HepG2 (cell line): ENCODE measurements around the gene SPTBN4. TPM values are rescaled to one million over a fixed set of nuclear protein-coding genes. Genes with fewer than 3 reads are reported as not detected.
A peak's percentile ranks its signal among the peaks of the same experiment; 100 is the strongest.

ENCODE experiments used
- ARNT2 ChIP-seq: sonication (generic); formaldehyde crosslinking; IDR thresholded peaks from 2 replicates; pipeline ENCODE4 v1.8.0; 2022; ENCODE audit warnings: mild to moderate bottlenecking, low read depth, missing genetic modification reagents, moderate library complexity
- ATF2 ChIP-seq: sonication (generic); formaldehyde crosslinking; IDR thresholded peaks from 2 replicates; pipeline ENCODE4 v1.4.0; 2020; ENCODE audit warnings: missing genetic modification reagents
- HDAC1 ChIP-seq: sonication (generic); formaldehyde crosslinking; IDR thresholded peaks from 2 replicates; pipeline ENCODE4 v1.5.1; 2020; ENCODE audit warnings: mild to moderate bottlenecking, missing genetic modification reagents
- HMG20B ChIP-seq: conservative IDR thresholded peaks from 2 replicates; pipeline ENCODE4 v1.6.1; 2016; ENCODE audit warnings: missing genetic modification reagents, missing compliant biosample characterization
- HNRNPH1 ChIP-seq: fragments of 200-400 bp; formaldehyde crosslinking; optimal IDR thresholded peaks from 2 replicates; pipeline ENCODE3; 2017; ENCODE audit warnings: mild to moderate bottlenecking, low read depth, low read length
- ISL2 ChIP-seq: sonication (generic); formaldehyde crosslinking; IDR thresholded peaks from 2 replicates; pipeline ENCODE4 v1.5.0; 2020; ENCODE audit warnings: missing genetic modification reagents
- MYC ChIP-seq: sonication (generic); formaldehyde crosslinking; IDR thresholded peaks from 2 replicates; pipeline ENCODE4 v1.9.0; 2021; ENCODE audit warnings: missing genetic modification reagents, borderline replicate concordance
- MYPOP ChIP-seq: sonication (generic); formaldehyde crosslinking; IDR thresholded peaks from 2 replicates; pipeline ENCODE4 v1.8.1; 2023; ENCODE audit warnings: mild to moderate bottlenecking, moderate library complexity, missing genetic modification reagents
- RXRB ChIP-seq: IDR thresholded peaks from 2 replicates; pipeline ENCODE4 v1.6.1; 2016; ENCODE audit warnings: borderline replicate concordance, missing genetic modification reagents, missing compliant biosample characterization
- SIX4 ChIP-seq: sonication (generic); formaldehyde crosslinking; IDR thresholded peaks from 2 replicates; pipeline ENCODE4 v1.4.0; 2020; ENCODE audit warnings: missing genetic modification reagents
- SNAPC5 ChIP-seq: sonication (generic); formaldehyde crosslinking; IDR thresholded peaks from 2 replicates; pipeline ENCODE4 v1.8.1; 2023; ENCODE audit warnings: mild to moderate bottlenecking, missing genetic modification reagents, borderline replicate concordance
- TCF12 ChIP-seq, 2 experiments: fragments of 450-650 bp in 1 of 2; sonication (generic) in 1 of 2; formaldehyde crosslinking in 1 of 2; IDR thresholded peaks; 2 replicates each; pipeline versions ENCODE4 v1.6.1 to v1.8.0; 2017 to 2022; ENCODE audit warnings: antibody characterized with exemption in 1 of 2, mild to moderate bottlenecking in 1 of 2, missing genetic modification reagents in 1 of 2, moderate library complexity in 1 of 2
- ZFP36 ChIP-seq: fragments of 150-350 bp; IDR thresholded peaks from 2 replicates; pipeline ENCODE4 v1.6.1; 2018; ENCODE audit warnings: borderline replicate concordance, low read length, low read depth; ENCODE audit not compliant: partially characterized antibody
- ZMYM3 ChIP-seq: sonication (generic); formaldehyde crosslinking; IDR thresholded peaks from 2 replicates; pipeline ENCODE4 v1.5.1; 2020; ENCODE audit warnings: mild to moderate bottlenecking, missing genetic modification reagents
- ZMYM4 ChIP-seq: sonication (generic); formaldehyde crosslinking; IDR thresholded peaks from 2 replicates; pipeline ENCODE4 v1.8.1; 2023; ENCODE audit warnings: mild to moderate bottlenecking, missing genetic modification reagents
- ZNF331 ChIP-seq: sonication (generic); formaldehyde crosslinking; IDR thresholded peaks from 2 replicates; pipeline ENCODE4 v1.4.0; 2020; ENCODE audit warnings: missing genetic modification reagents
- ZNF446 ChIP-seq: sonication (generic); formaldehyde crosslinking; IDR thresholded peaks from 2 replicates; pipeline ENCODE4 v1.5.0; 2020; ENCODE audit warnings: mild to moderate bottlenecking, missing genetic modification reagents
- ZNF619 ChIP-seq: sonication (generic); formaldehyde crosslinking; IDR thresholded peaks from 2 replicates; pipeline ENCODE4 v1.4.0; 2020; ENCODE audit warnings: mild to moderate bottlenecking, missing genetic modification reagents
- ZNF777 ChIP-seq: sonication (generic); formaldehyde crosslinking; IDR thresholded peaks from 2 replicates; pipeline ENCODE4 v1.4.0; 2020; ENCODE audit warnings: missing genetic modification reagents
- ZNF792 ChIP-seq: IDR thresholded peaks from 2 replicates; pipeline ENCODE4 v1.6.1; 2016
- polyA plus RNA-seq, 8 experiments: library from polyadenylated mRNA; depleted of rRNA in 3 of 8; stranded (reverse) in 7 of 8; unstranded in 1 of 8; fragments of >200 nt; fragmentation: Illumina TruSeq in 4 of 8; extraction: Trizol in 4 of 8; gene quantifications; 2 replicates each; pipeline versions ENCODE4 v1.2.1 to v1.2.3, GENCODE V29; 2011 to 2016; ENCODE audit warnings: low read depth in 4 of 8, missing spikeins in 1 of 8, mixed read lengths in 1 of 8; ENCODE audit not compliant: insufficient read depth in 1 of 8
- total RNA-seq, 5 experiments: library from RNA; depleted of rRNA; stranded (reverse); fragments of >200 nt; fragmentation: Illumina TruSeq; extraction: Trizol; gene quantifications; 2 replicates each; pipeline ENCODE4 v1.2.3, GENCODE V29; 2016; ENCODE audit warnings: low read depth in 1 of 5
- TF ChIP-seq, protein P1 (sequence below): sonication (generic); formaldehyde crosslinking; IDR thresholded peaks from 2 replicates; pipeline ENCODE4 v1.8.0; 2022; ENCODE audit warnings: mild to moderate bottlenecking, missing genetic modification reagents, moderate library complexity
- TF ChIP-seq, protein P2 (sequence below): IDR thresholded peaks from 2 replicates; pipeline ENCODE4 v1.6.1; 2016; ENCODE audit warnings: missing biosample characterization, missing genetic modification reagents, low read depth
- TF ChIP-seq, protein P3 (sequence below): sonication (generic); formaldehyde crosslinking; IDR thresholded peaks from 2 replicates; pipeline ENCODE4 v1.9.0; 2021; ENCODE audit warnings: missing genetic modification reagents, mild to moderate bottlenecking, borderline replicate concordance

The SPTBN4 gene
- total and polyA plus RNA-seq, 2 of the 13 experiments (the other 11 are each of a cell fraction or from before 2014, with no cell fraction given) = 0.11 TPM

DNA sequence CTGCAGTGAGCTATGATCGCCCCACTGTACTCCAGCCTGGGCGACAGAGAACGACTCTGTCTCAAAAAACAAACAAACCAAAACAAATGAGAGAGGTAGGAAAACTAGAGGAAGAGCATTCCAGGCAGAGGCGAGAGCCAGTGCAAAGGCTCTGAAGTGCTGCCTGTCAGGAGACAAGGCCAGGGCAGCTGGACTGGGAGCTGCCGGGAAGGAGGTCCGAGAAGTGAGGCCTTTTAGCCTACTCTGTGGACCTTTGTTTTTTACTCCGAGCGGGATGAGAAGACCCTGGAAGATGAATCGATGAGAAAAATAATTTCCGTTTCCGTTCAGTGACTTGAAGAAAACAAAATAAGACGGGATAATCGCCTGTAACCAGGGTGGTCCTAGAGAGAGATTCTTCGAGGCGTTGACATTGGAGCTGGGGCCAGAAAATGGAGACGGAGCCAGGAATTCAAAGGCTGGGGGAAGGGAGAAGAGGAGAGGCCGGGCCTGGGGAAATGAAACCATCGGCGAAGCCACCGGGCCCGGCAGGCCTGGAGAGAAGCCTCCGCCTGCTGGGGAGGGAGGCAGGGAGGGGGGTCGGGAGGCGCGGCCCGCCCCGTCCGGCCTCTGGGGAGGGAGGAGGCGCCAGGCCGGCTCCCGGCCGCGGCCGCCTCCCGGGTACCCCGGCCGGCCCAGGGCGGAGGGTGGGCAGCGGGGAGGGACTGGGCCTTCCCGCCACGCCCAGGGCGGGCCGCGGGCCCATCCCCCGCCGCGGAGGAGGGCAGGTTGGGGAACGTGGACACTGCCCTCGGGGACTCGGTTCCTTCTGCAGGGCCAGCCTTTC, 33.2 kb upstream of the SPTBN4 start (continued):
- 0 out of 2 replicates have a peak, but pooled peaks have one; percentile 11 for TF ChIP-seq ATF2
- TF ChIP-seq ISL2 (CRISPR knock-in tag) = no peak
- peak; percentile 71 for TF ChIP-seq ARNT2 (CRISPR knock-in tag)
- TF ChIP-seq HMG20B (CRISPR knock-in tag) = 0 out of 2 replicates have a peak, but pooled peaks have one; percentile 41
- no peak for TF ChIP-seq ZMYM4
- peak; percentile 33; the same call in 1 of the 2 replicates for TF ChIP-seq ZMYM3
- TF ChIP-seq ZNF619 (CRISPR knock-in tag) = no peak
- TF ChIP-seq, protein P1, sequence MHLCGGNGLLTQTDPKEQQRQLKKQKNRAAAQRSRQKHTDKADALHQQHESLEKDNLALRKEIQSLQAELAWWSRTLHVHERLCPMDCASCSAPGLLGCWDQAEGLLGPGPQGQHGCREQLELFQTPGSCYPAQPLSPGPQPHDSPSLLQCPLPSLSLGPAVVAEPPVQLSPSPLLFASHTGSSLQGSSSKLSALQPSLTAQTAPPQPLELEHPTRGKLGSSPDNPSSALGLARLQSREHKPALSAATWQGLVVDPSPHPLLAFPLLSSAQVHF (CRISPR knock-in tag) = no peak
- TF ChIP-seq, protein P2, sequence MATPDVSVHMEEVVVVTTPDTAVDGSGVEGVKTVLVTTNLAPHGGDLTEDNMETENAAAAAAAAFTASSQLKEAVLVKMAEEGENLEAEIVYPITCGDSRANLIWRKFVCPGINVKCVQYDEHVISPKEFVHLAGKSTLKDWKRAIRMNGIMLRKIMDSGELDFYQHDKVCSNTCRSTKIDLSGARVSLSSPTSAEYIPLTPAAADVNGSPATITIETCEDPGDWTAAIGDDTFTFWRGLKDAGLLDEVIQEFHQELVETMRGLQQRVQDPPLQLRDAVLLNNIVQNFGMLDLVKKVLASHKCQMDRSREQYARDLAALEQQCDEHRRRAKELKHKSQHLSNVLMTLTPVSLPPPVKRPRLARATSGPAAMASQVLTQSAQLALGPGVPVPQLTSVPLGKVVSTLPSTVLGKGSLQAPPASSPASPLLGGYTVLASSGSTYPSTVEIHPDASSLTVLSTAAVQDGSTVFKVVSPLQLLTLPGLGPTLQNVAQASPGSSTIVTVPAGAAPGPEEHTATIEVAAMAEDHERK = no peak
- TF ChIP-seq TCF12 (IDR thresholded peaks at IDR 0.05) = no peak
- 0 out of 2 replicates have a peak, but pooled peaks have one; percentile 35 for TF ChIP-seq TCF12 (CRISPR knock-in tag; IDR thresholded peaks at IDR 0.05)
- TF ChIP-seq SNAPC5 (CRISPR knock-in tag) = no peak
- TF ChIP-seq, protein P3, sequence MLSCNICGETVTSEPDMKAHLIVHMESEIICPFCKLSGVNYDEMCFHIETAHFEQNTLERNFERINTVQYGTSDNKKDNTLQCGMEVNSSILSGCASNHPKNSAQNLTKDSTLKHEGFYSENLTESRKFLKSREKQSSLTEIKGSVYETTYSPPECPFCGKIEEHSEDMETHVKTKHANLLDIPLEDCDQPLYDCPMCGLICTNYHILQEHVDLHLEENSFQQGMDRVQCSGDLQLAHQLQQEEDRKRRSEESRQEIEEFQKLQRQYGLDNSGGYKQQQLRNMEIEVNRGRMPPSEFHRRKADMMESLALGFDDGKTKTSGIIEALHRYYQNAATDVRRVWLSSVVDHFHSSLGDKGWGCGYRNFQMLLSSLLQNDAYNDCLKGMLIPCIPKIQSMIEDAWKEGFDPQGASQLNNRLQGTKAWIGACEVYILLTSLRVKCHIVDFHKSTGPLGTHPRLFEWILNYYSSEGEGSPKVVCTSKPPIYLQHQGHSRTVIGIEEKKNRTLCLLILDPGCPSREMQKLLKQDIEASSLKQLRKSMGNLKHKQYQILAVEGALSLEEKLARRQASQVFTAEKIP (CRISPR knock-in tag) = no peak
- 0 out of 2 replicates have a peak, but pooled peaks have one; percentile 11 for TF ChIP-seq MYPOP (CRISPR knock-in tag)
- TF ChIP-seq MYC (CRISPR knock-in tag) = peak; percentile 51; the same call in 1 of the 2 replicates
- TF ChIP-seq HNRNPH1 = no peak
- TF ChIP-seq RXRB (CRISPR knock-in tag) = peak; percentile 47; the same call in 1 of the 2 replicates
- TF ChIP-seq ZNF331 (CRISPR knock-in tag) = peak; percentile 37; the same call in 1 of the 2 replicates
- TF ChIP-seq HDAC1 (CRISPR knock-in tag) = no peak
- TF ChIP-seq SIX4 (CRISPR knock-in tag) = no peak
- peak; percentile 74 for TF ChIP-seq ZNF777
- TF ChIP-seq ZNF446 (CRISPR knock-in tag) = 0 out of 2 replicates have a peak, but pooled peaks have one; percentile 78
- TF ChIP-seq ZFP36 = no peak
- peak; percentile 63; the same call in 1 of the 2 replicates for TF ChIP-seq ZNF792 (CRISPR knock-in tag)
